HG02678 (cell line): Measurements from ENCODE around the gene RIPOR2.
A peak's percentile ranks its signal among the peaks of the same experiment; 100 is the strongest.
"Not testable (repeated sequence)": the region's sequence is repeated elsewhere in the genome, so short reads cannot be mapped to it uniquely, and the experiment has no call there.

Experiments used
- ATAC-seq: cut with Tn5 transposase; IDR thresholded peaks from one replicate; pipeline ENCODE4 v1.9.1; 2021; ENCODE audit warnings: mild to moderate bottlenecking, moderate library complexity; ENCODE audit not compliant: unreplicated experiment

RIPOR2 gene

GRCh38 chr6:24880451-24880850 lies 55.3 kb downstream of the RIPOR2 start:
- no peak for ATAC-seq

GRCh38 chr6:24879351-24879750 lies 56.4 kb downstream of the RIPOR2 start:
- no peak for ATAC-seq

DNA sequence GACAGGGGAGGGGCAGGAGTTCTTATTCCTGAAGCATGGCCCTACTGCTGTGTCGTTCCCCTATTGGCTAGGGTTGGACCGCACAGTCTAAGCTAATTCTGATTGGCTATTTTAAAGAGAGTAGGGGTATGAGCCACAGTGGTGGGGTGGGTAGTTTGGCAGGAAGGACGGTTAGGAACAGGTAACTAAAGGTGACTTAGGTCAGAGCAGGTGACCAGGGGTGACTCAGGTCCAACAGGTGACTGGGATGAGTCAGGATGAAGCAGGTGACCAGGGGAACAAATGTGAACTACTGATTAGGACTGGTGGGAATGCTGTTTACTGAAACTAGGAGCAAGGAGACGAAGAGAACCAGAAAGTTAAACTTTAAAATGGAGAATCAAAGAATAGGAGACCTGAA lies 58.0 kb downstream of the RIPOR2 start:
- ATAC-seq, result not testable (repeated sequence)

GRCh38 chr6:24876499-24877465 lies 59.0 kb downstream of the RIPOR2 start:
- no peak for ATAC-seq

GRCh38 chr6:24875534-24875901 lies 60.2 kb downstream of the RIPOR2 start:
- ATAC-seq, result no peak

DNA sequence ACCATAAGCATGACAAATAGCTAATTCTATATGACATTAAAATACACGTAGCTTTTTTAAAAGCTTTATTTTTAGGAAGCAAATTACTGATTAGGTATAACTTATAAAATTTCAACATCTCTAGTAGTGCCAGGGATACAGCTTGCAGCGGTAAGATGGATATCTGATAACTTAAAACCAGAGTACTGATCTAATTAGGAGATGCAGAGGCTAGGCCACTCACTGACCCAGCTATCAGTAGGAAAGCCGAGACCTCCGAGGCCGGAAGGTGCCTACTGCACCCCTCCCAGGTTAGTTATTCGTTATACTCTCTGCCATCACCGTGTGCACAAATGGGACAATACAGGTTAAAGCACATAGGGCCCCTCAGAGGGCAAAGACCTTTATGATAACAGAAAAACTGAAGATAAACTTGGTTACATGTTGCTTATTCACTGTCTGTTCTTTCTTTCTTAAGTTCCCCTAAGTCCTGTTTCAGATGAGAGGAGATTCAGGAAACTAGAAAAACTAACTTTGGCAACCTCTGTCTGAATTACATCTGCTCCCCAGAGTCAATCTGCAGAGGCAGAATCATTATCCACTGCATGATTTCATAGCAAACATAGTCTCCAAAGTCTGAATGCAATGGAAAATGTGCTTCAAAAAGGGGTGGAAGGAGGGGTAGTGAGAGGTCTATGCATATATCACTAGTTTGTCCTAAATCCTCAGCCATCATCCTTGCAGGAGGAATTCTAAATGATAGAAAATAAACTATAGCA lies 60.8 kb downstream of the RIPOR2 start:
- ATAC-seq, result no peak

- ATAC-seq, result no peak
These were observed 61.6 kb downstream of the RIPOR2 start for GRCh38 chr6:24874128-24874527.

GRCh38 chr6:24872779-24873178 lies 63.0 kb downstream of the RIPOR2 start:
- no peak for ATAC-seq

GRCh38 chr6:24868765-24869164 lies 67.0 kb downstream of the RIPOR2 start:
- ATAC-seq, result no peak

DNA sequence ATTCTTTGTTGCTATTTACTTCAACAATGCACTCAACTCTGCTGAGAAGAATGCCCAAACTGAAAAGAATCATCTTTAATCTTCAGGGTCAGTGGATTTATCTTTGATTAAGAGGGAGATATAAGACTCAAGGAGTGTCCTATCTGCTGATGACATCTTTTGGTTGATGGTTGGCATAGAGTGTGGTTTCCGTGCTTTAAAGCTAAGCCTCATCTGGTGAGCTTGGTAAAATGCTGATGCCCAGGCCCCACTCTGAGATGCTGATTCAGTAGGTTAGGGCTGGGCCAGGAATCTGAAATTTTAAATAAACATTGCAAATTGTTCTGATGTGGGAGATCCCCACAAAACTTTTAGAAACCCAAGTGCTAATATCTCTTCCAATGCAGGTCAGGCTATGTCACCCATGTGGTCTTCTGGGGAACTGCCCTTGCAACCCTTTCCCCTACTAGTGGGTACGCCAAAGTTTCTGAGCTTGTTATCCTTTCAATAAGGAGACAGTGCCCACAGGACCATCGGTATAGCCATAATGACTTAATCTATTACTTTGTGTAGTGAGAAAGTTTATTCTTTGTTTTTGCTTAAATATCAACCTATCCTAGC lies 68.6 kb downstream of the RIPOR2 start:
- ATAC-seq, result no peak

GRCh38 chr6:24865161-24865560 lies 70.6 kb downstream of the RIPOR2 start:
- ATAC-seq, result no peak

DNA sequence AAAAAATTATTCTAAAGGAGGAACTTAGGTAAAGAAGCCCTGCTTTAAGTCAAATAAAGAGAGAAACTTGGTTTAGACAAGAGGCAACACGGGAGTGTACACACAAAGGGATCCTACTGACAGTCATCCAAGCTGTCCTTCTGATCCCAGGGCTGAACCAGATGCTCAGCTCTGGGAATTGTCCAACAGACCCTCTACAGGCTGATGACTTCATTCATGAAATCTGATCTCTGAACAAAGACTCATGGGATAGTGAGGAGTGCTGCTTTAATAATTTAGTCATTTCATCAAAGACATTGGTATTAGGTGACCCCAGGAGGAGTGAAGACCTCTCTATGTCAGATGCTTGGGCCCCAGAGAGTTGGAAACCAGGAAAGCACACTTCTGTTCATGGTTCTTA lies 71.4 kb downstream of the RIPOR2 start:
- ATAC-seq, result no peak

DNA sequence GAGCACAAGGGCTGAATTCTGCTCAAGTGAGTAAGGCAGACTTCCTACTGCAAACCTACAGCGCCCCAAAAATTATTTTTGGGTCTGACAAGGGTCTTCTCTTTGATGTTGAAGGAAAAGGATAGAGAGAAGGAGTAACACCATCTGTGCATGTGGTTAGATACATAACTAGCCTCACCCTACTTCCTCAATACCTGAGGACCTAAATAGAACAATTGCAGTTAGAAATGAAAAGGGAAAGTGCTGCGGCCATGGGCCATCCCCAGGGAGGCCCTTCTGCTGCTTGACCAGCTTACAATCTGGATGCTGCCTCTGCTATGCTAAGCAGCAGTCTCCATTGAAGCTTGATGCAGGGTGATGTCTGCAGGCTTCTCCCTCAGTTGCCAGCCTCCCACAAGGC lies 73.8 kb downstream of the RIPOR2 start:
- peak; percentile 72 for ATAC-seq

GRCh38 chr6:24859608-24860200 lies 76.1 kb downstream of the RIPOR2 start:
- no peak for ATAC-seq

DNA sequence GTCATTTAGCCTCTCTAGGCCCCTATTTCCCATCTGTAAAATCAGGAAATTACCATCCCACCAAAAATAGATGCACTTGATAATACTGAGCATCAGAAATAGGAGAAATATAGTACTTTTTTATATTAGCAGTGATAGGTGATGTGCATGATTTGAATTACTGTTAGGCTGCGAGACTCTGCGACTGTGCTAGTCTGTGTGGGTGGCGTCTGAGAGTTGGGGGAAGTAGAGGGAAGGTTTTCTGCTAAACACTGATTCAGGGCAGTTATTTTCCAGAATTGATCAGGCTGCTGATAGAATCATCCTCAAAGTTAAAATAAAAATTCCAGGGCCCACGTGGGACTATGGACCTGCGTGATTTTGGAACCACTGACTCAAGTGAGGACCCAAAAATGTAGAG lies 76.6 kb downstream of the RIPOR2 start:
- ATAC-seq, result no peak

DNA sequence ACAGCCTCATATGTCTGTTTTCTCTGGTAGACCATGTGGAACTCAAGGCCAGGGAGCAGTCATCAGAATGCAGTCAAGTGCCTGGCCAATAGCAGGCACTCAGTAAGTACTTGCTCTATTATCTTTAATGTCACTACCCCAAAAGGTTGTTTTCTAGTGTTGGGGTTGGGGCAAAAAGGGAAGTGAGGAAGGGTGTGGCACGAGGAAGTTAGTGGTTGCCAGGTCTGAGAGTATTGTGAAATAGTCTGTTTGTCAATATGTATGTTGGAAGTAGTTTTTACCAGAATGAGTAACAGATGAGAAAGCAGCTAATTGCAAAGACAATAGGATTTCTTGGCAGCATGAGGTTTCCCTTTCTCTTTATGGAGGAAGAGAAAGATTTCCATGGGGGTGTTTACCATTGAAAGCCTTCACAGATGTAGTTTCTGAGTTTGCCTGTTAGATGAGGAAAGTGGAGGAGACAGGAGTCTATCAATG lies 77.5 kb downstream of the RIPOR2 start:
- ATAC-seq, result peak; percentile 63

- no peak for ATAC-seq
These were observed 78.7 kb downstream of the RIPOR2 start for GRCh38 chr6:24856901-24857670.

- ATAC-seq, result no peak
These were observed 79.5 kb downstream of the RIPOR2 start for GRCh38 chr6:24856246-24856599.

GRCh38 chr6:24855395-24856245 lies 80.1 kb downstream of the RIPOR2 start:
- ATAC-seq, result no peak
